ENCODE results near the gene EPHA3. TPM values are rescaled to one million over a fixed set of nuclear protein-coding genes. Genes with fewer than 3 reads are reported as not detected.
A peak's percentile ranks its signal among the peaks of the same experiment; 100 is the strongest.

EPHA3 gene
- total and polyA plus RNA-seq, 2 donors (not counting 1 experiment from before 2014, with no cell fraction given) = 0.23 to 0.99 TPM

DNA sequence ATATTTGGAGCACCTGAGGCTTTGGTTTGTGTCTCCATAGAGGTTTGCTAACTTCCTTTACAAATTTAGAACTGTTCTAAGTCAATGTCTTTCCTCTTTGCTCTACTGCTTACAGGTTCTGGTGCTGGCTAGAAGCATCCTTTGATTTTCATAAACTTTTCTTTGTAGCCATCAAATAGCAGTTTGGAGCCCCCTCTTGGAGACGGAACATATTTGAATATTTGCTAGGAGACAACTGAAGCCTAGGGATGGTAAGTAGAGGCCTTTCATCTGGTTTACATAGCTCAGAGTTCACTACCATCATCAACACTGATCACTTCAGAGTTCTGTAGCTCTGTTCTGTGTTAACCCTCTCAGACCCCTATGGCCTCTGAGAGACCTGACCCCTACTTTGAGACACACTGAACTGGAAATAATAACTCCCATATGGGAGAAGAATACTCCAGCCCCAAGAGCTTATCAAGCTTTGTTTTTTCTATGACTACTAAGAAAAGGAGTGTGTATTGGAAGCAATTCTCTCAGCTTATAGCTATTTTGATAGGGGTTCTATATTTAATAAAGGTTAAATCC is 420.4 kb downstream of the EPHA3 start:
- Histone ChIP-seq H3K4me2 (ENCODE audit: extremely low read depth, insufficient read depth, low read length) (no peak overlapping the region), H3K27ac (ENCODE audit: insufficient read depth, low read length) (no peak overlapping the region), H3K4me1 (ENCODE audit: control insufficient read depth, extremely low read depth, insufficient read depth, low read length) (no peaks in the 10 kb centered on the region), H3K36me3 (ENCODE audit: control insufficient read depth, insufficient read depth, low read length) (no peaks in the 10 kb centered on the region), H3K4me3 (replicated peaks in 1 of 4; ENCODE audit: control extremely low read depth in 1 of 4, insufficient read depth in 1 of 4, low read depth in 3 of 4, low read length in 4 of 4) (no peak overlapping the region), H3K27me3 (ENCODE audit: control insufficient read depth, insufficient read depth, low read length) (no peaks in the 10 kb centered on the region), H4K20me1 (ENCODE audit: control insufficient read depth, extremely low read depth, insufficient read depth, low read length) (no peaks in the 10 kb centered on the region), H3K9me3 (ENCODE audit: control insufficient read depth, insufficient read depth, low read depth, low read length) (no peaks in the 10 kb centered on the region), H3K9ac (ENCODE audit: insufficient read depth, low read length) (no peak overlapping the region), H3K79me2 (ENCODE audit: control insufficient read depth, insufficient read depth, low read length) (no peaks in the 10 kb centered on the region), H2AFZ (ENCODE audit: low read length) (no peak overlapping the region)
- peak in 1 of 2 donors; percentile 23 for DNase-seq (ENCODE audit: low read depth in 2 of 2)
- no peak for TF ChIP-seq EZH2 (IDR thresholded peaks at IDR 0.05; ENCODE audit: low read length, missing control alignments)
- TF ChIP-seq, protein P1, sequence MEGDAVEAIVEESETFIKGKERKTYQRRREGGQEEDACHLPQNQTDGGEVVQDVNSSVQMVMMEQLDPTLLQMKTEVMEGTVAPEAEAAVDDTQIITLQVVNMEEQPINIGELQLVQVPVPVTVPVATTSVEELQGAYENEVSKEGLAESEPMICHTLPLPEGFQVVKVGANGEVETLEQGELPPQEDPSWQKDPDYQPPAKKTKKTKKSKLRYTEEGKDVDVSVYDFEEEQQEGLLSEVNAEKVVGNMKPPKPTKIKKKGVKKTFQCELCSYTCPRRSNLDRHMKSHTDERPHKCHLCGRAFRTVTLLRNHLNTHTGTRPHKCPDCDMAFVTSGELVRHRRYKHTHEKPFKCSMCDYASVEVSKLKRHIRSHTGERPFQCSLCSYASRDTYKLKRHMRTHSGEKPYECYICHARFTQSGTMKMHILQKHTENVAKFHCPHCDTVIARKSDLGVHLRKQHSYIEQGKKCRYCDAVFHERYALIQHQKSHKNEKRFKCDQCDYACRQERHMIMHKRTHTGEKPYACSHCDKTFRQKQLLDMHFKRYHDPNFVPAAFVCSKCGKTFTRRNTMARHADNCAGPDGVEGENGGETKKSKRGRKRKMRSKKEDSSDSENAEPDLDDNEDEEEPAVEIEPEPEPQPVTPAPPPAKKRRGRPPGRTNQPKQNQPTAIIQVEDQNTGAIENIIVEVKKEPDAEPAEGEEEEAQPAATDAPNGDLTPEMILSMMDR (conservative IDR thresholded peaks at IDR 0.05 in 1 of 2, IDR thresholded peaks at IDR 0.05 in 1 of 2; ENCODE audit: low read depth in 1 of 2, low read length in 2 of 2) = no peak

All from fibroblast of lung (primary cell).